ENCODE measurements around the gene HYOU1.
A peak's percentile ranks its signal among the peaks of the same experiment; 100 is the strongest.
"Not testable (repeated sequence)": the region's sequence is repeated elsewhere in the genome, so short reads cannot be mapped to it uniquely, and the experiment has no call there.

The HYOU1 gene

GRCh38 chr11:119057000-119057769 lies at the start of gene HYOU1:
Gene HYOU1, minus strand, starts transcription at chr11:119057205. Its CDS starts 1,045 bp downstream, at chr11:119056160.
- DNase-seq, result peak; percentile 54 to 99 (median 94)

GRCh38 chr11:119103793-119104192 lies 46.8 kb upstream of the HYOU1 start:
- DNase-seq, result peak in 4 of 56 donors; percentile 10 to 45 (median 18)

- not testable (repeated sequence) for DNase-seq
These were observed 46.2 kb upstream of the HYOU1 start for GRCh38 chr11:119103161-119103664.

- DNase-seq, result peak in 55 of 56 donors; percentile 60 to 99 (median 86)
These were observed 44.9 kb upstream of the HYOU1 start, which contains the start of gene DPAGT1 for GRCh38 chr11:119101759-119102423. Gene DPAGT1, minus strand, starts transcription at chr11:119101853. Its CDS starts 198 bp downstream, at chr11:119101655.

- no peak for DNase-seq
These were observed 44.2 kb upstream of the HYOU1 start for GRCh38 chr11:119100994-119101758.

- peak in 1 of 56 donors; percentile 8 for DNase-seq
These were observed 43.4 kb upstream of the HYOU1 start for GRCh38 chr11:119100246-119100970.

GRCh38 chr11:119099711-119100110 lies 42.7 kb upstream of the HYOU1 start:
- no peak for DNase-seq

- DNase-seq, result peak; percentile 73 to 100 (median 99)
These were observed 38.3 kb upstream of the HYOU1 start for GRCh38 chr11:119095066-119095880.

GRCh38 chr11:119094816-119095065 lies 37.7 kb upstream of the HYOU1 start:
- peak in 38 of 56 donors; percentile 38 to 87 (median 72) for DNase-seq

- DNase-seq, result peak in 8 of 56 donors; percentile 18 to 60 (median 46)
These were observed 37.2 kb upstream of the HYOU1 start for GRCh38 chr11:119093942-119094815.

GRCh38 chr11:119092880-119093842 lies 36.2 kb upstream of the HYOU1 start:
- peak in 6 of 56 donors; percentile 6 to 37 (median 20) for DNase-seq

- DNase-seq, result no peak
These were observed 35.2 kb upstream of the HYOU1 start for GRCh38 chr11:119091966-119092879.

GRCh38 chr11:119091178-119091577 lies 34.2 kb upstream of the HYOU1 start:
- no peak for DNase-seq

GRCh38 chr11:119089319-119089718 lies 32.3 kb upstream of the HYOU1 start:
- no peak for DNase-seq

- no peak for DNase-seq
These were observed 31.4 kb upstream of the HYOU1 start for GRCh38 chr11:119088406-119088805.

- DNase-seq, result no peak
These were observed 30.8 kb upstream of the HYOU1 start for GRCh38 chr11:119087747-119088241.

- DNase-seq, result no peak
These were observed 30.1 kb upstream of the HYOU1 start for GRCh38 chr11:119087123-119087522.

Data from amygdala (tissue), 56 donors.